Measurements from ENCODE around the gene ATXN1.
"Not testable (repeated sequence)": the region's sequence is repeated elsewhere in the genome, so short reads cannot be mapped to it uniquely, and the experiment has no call there.

Gene ATXN1

DNA sequence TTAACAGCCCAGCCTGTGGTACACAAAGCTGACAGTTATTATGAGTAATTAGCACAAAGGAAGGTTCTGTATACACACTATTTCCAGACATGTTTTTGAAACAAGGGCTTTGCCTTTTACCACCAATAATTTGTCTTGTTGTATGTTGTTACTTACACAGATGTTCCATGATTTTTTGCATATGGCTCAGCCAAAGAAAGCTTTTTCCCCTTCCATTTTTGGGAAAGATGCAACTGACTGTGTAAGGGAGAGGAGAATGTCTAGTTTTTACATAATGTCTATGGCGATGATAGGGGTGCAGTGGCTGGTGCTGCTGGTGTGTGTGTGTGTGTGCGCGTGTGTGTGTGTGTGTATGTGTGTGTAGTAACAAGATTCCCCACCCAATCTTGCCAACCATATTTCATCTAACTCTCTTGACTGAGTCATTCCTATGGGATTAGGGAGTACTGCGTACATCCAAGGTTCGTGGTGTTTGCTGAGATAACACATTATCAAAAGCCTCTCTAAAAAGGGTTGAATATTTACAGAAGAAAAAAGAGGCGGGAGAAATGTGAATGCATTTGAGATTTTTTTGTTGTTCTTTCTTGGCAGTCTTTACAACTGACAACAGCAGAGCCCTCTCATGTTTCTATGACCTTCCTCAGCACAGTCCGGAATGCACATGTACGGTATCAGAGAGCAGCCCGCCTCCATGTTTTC, 330.7 kb downstream of the ATXN1 start:
- no peak for FAIRE-seq

DNA sequence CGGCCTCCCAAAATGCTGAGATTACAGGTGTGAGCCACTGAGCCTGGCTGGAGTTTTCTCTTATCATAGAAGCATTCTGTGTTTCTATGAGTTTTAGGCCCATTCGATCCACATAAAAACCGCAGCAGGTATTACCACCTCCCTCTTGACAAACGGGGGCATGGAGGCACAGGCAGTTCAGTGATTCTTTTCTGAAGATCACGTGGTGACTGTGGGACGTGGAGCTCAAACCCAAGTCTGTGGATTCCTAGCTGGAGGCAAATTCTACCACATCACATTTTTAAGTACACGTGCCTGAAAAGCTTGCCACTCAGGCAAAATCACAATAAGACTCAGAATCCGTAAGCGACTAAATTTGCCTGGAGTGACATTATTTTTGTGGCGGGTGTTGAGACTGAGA, 331.6 kb downstream of the ATXN1 start:
- FAIRE-seq: no peak

- no peak for FAIRE-seq
Observed at GRCh38 chr6:16427124-16427523, 334.1 kb downstream of the ATXN1 start.

GRCh38 chr6:16425881-16426615, 335.2 kb downstream of the ATXN1 start:
- no peak for FAIRE-seq

DNA sequence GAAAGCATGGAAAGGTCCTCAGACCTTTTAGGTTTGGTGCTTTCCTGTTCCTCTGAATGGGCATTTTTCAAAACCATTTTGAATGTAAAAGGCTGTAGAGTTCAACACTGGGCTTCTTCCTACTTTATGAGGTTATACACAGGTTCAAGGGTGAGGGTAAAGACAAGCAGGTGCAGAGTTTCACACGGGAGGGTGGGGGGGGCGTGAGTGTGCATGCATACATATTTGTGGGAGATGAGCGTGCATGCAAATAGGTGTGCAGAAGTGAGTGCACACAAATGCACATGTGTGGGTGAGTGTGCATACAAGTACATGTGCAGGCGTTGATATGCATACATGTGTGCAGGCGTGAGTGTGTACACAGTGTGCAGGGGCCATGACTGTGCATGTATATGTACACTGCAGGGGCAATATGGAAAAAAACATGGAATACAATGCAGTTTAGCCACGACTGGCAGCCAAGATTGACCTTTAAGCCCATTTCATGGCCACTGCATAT, 339.7 kb downstream of the ATXN1 start:
- no peak for FAIRE-seq

DNA sequence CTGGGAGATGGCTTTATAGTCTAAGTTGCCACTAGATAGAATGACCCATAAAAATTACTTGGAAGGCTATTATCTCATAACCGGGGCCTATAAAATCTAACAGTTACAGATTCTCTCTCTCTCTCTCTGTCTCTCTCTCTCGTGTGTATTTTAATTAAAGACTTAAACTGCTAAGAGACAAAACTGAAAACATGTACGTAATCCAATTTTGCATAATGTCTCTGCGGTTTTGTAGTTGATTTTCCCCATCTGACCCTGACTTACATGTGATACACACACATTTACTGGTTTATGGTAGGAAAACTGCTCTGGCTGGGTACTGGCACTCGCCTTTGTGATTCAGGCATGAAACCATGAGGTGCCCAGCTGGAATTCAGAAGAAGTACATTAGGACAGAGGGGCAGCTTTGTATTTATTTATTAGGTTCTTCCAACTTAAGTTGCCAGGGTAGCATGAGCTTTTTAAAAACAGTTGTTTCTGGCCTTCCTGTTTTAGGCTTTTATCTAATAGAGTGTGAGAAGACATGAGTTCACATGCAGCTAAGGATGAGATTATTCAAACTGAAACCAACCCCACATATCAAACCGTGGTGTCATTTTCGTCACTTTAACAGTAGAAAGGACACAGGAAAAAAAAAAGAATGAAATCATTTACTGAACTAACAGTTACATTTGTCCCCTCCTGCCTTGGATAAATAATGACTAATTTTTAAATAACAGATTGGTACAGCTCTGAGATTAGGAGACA, 340.4 kb downstream of the ATXN1 start:
- no peak for FAIRE-seq

- no peak for FAIRE-seq
Observed at GRCh38 chr6:16420337-16420714, 340.9 kb downstream of the ATXN1 start.

DNA sequence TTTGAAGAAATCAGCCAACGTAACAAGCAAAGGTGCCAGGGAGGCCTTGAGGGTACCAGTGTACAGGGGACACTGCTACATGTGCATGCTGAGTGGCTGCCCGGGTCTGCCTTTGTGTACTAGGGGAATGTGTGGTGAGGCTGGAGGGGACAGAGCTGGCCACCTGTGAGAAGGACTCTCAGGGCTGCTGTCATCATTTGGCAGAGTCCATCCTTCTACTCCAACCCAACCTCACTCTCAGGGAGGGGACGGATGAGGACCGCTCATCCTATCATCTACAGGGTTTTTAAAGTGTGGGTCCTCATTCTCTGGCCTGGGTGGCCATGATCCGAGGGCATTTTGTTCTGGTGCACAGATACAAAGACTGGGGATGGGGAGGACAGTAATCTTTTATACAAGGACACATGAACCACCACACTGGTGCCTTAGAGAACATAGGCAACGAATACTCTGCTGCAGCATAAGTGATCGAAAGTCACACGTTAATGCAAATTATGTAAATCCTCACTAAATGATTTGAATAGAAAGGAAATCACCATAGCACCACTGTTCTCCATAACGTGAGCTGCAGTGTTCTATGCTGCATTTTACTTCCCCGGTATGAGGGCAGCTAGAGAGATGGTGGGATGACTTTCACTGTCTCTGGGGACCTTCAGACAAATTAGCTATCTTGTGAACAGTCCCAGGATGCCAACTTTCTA, 341.5 kb downstream of the ATXN1 start:
- no peak for FAIRE-seq

- FAIRE-seq: no peak
Observed at GRCh38 chr6:16418151-16418550, 343.1 kb downstream of the ATXN1 start.

GRCh38 chr6:16415677-16416076, 345.6 kb downstream of the ATXN1 start:
- no peak for FAIRE-seq

- FAIRE-seq: no peak
Observed at GRCh38 chr6:16414205-16414604, 347.1 kb downstream of the ATXN1 start.

DNA sequence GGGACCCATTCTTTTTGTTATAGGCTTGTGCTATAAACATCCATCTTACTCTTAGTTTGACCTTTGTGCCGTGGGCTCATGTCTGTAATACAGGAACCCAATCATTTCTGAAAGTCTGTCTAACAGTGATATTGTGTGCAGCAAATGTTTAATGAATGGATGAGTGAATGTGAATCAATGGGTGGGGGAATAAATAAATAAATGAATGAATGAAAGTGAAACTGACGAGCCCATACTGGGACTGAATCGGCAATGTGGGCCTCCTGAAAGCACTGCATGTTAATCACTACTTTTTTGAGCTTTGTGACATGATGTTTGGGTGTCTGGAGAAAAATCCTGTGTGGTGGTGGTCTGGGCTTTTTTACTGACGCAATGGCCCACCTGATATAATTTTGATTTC, 347.9 kb downstream of the ATXN1 start:
- FAIRE-seq: no peak

DNA sequence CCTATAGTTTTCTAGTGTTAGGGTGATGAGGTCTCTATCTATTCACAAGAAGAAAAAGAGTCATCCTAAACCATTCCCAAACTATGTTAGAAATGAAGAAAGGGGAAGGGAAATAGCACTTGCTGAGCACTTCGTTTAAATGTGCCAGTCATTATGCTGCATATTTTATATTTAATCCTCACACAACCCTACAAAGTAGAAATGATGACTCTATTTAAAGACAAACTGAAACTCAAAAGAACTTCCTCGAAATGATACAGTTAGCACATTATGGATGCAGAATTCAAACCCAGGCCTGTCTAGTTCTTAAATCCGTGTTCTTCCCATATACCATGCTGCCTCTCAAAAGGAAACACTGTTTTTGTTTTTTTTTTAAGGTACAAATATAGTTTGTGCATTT, 348.3 kb downstream of the ATXN1 start:
- FAIRE-seq: no peak

- no peak for FAIRE-seq
Observed at GRCh38 chr6:16412171-16412570, 349.1 kb downstream of the ATXN1 start.

DNA sequence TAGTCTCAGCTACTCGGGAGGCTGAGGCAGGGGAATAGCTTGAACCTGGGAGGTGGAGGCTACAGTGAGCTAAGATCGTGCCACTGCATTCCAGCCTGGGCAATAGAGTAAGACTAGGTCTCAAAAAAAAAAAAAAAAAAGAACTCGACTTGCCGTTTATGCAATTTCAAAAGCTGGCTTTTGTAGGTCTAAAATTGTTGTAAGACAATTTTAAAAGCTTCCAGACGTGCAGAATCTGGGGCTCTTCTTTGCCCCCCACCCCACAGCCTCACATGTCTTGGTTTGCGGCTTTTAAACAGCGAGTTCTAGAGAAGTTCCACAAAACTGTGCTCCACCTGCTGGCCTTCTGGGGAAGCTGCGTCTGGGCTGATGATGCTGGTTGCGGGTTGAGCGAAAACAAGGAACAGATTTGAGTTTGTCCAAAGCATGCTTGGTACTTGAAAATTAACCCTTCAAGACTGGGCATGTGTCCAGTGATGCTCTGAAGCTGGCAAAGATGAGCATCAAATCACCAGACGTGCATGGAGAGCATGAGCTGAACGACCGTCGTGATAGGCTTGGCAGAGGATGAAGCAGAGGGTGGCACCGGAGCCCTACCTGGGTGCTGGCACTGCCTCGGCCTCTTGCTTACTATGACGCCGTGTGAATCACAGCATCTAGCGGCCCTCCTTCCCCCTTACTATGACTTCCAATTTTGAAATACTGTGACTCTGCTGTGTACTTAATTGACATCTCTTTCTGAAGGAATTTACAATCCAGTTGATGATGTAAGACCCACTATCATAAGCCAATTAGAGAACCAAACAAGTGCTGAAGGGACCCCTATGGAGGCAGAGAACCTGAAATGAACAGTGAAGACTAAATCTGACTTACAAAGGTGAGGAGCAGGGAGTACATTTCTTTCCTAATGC, 351.5 kb downstream of the ATXN1 start:
- FAIRE-seq: no peak

DNA sequence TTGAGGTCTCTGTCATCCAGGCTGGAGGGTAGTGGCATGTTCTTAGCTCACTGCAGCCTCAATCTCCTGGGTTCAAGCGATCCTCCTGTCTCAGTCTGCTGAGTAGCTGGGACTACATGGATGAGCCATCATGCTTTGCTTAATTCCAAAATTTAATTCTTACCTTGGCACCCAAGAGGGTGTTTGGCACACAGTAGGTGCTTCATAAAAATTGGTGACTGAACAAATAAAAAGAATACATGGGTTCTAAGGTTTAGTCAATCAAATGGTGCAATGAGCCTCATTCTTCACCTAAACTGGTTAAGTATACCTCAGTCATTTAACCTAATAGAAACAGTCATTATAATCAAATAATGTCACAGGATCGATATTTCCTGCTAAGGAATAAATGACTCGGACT, 352.5 kb downstream of the ATXN1 start:
- FAIRE-seq: no peak

DNA sequence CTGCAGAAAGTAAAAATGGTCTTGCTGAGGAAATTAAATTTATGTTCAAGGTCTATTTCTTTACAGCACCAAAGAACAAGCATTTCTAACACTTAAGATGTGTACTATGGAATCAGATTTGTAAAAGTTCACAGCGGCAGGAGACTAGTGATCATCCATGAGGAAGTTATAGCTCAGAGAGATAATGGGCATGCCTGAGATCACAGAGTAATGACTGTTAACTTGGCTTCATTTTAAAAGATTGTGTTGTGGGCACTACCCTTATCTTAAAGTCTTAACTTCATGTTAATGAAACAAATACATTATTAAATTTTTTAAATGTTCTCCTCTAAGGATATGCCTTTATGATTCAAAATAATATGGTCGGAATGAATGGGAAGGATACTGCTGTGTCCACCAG, 354.3 kb downstream of the ATXN1 start:
- no peak for FAIRE-seq

GRCh38 chr6:16406538-16406937, 354.7 kb downstream of the ATXN1 start:
- not testable (repeated sequence) for FAIRE-seq

GRCh38 chr6:16405375-16405774, 355.9 kb downstream of the ATXN1 start:
- FAIRE-seq: no peak

GRCh38 chr6:16404456-16404855, 356.8 kb downstream of the ATXN1 start:
- no peak for FAIRE-seq

GRCh38 chr6:16403831-16404230, 357.4 kb downstream of the ATXN1 start:
- no peak for FAIRE-seq

DNA sequence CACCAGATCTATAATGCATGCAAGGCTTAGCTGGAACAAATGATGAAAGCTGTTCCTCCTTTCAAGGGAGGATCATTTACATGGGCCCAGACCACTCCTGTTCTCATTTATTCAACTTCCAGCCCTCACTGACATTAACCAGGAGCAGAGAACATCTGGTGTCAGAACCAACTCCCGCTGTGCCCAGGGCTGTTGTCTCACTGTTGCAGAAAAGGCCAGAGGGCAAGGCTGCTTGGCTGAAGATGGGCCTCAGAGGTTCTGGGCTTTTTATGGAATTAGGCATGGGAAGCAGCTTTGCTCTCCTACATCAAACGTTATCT, 358.7 kb downstream of the ATXN1 start:
- no peak for FAIRE-seq

Data from TTC549 (cell line).